GM12864 (cell line): ENCODE data around the gene PPCS.

ENCODE experiments used
- DNase-seq: peaks from one replicate; pipeline ENCODE4 v3.0.0-alpha.2; 2011; ENCODE audit warnings: low read depth
- H3K4me3 ChIP-seq: 2 replicates; pipeline ENCODE4 v1.5.1; 2011; ENCODE audit warnings: mild to moderate bottlenecking, low read depth, low read length, control low read depth
- TF ChIP-seq, protein P1 (sequence below): IDR thresholded peaks from 2 replicates; pipeline ENCODE4 v1.5.1; 2011; ENCODE audit warnings: low read depth, mild to moderate bottlenecking, moderate library complexity, low read length, control low read depth, inconsistent platforms; ENCODE audit errors: missing control alignments

PPCS gene

DNA sequence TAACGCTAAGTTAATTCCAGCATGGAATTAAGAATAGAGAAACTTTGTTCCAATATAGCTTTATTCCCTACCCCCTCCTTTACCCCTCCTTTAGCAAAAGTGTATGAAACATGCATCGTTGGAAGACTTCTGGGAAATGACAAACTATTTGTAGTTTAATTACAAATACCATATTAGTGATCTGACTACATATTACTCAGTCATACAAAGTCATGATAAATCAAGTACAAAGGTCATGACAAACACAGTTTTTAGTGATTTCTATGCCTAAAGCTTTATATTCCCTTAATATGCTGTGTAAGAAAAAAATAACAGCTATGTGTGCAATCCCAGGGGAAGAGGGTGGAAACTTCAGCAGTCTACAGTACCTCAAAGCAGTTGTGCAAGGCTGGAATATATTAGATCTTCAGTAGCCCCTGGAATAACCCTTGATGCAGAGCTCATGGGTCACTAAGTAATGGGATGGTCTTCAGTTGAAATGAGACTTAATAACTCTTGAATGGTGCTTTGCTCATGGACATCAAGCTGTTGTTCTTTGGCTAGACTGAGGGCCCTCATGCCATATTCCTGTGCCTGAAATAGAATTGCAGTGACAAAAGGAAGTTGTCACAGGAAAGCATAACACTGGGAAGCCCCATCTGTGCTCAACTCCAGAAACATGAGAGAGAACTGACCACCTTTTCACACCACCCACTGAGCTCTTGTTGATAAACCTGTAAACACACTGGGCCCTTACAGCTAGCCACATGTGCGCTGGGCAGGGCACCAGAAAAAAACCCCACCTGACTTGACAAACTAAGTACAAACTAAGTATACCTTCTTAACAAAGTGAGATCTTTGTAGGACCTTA is 25.8 kb upstream of the PPCS start:
- H3K4me3 ChIP-seq = no peak overlapping the region
- no peak for DNase-seq
- TF ChIP-seq, protein P1, sequence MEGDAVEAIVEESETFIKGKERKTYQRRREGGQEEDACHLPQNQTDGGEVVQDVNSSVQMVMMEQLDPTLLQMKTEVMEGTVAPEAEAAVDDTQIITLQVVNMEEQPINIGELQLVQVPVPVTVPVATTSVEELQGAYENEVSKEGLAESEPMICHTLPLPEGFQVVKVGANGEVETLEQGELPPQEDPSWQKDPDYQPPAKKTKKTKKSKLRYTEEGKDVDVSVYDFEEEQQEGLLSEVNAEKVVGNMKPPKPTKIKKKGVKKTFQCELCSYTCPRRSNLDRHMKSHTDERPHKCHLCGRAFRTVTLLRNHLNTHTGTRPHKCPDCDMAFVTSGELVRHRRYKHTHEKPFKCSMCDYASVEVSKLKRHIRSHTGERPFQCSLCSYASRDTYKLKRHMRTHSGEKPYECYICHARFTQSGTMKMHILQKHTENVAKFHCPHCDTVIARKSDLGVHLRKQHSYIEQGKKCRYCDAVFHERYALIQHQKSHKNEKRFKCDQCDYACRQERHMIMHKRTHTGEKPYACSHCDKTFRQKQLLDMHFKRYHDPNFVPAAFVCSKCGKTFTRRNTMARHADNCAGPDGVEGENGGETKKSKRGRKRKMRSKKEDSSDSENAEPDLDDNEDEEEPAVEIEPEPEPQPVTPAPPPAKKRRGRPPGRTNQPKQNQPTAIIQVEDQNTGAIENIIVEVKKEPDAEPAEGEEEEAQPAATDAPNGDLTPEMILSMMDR = no peak

DNA sequence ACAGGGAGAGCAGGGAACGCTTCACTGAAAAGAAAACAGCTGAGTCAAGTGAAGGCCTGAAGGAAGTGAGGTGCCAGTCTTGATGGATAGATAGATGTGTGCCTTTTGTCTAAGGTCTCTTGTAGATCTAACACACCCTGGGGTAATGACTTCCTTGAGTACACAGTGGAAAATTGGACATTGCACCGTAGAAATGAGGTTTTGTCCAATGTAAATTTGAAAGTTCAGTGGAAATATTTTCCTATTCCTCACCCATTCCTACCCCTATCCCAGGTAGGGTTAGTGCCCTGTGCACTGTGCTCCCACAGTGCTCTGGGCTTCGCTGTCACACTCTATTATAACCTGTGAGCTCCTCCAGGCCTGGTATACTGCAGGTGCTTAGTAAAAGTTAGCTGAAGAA is 24.8 kb upstream of the PPCS start:
- DNase-seq = no peak
- no peak overlapping the region for H3K4me3 ChIP-seq
- TF ChIP-seq, protein P1 = no peak

DNA sequence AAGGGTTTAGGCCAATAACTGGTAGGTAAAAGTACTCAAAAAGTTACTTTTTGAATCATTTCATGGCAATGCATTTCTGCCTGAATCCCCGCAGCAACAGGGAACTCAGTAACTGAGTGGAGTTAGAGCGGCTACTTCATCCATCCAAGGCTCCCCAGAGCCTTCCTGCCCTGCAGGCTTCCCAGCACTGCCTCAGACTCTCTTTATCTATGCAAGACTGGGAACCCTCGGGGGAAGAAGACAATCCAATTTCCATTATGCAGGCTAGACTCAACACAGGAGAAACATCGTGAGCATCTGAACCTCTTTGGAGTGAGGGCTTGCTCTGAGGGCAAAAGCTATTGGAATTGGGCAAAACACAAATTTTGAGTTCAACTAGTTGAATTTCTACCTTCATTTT is 23.6 kb upstream of the PPCS start:
- DNase-seq = no peak
- no peak overlapping the region for H3K4me3 ChIP-seq
- TF ChIP-seq, protein P1 = no peak

DNA sequence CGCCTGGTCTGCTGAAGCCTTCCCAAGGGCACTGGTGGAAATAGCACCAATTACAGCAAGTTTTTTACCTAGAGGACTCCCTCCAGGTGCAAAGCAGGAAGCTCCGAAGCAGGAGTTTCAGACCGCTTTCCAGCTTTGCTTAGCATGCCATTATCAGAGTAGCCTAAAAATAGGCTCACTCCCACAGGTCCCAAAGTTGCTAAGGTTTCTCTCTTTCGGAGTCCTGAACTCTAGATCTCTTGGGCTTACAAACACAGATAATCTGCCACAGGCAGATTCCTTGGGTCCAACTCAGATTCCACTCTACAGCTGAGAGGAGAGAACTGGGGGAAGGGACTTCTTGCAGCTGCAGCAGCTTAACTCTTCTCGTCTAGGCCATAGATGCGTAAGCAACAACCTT is 23.0 kb upstream of the PPCS start:
- H3K4me3 ChIP-seq = no peak overlapping the region
- TF ChIP-seq, protein P1 = no peak

DNA sequence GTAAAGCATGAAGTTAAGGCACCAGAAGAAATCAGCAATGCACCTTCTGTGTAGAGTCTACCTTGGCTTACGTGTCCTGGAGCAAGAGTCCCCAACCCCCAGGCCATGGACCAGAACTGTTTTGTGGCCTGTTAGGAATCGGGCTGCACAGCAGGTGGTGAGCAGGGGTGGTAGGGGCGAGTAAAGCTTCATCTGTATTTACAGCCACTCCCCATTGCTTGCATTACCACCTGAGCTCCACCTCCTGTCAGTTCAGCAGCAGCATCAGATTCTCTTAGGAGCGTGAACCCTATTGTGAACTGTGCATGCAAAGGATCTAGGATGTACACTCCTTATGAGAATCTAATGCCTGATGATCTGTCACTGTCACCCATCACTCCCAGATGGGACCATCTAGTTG is 22.0 kb upstream of the PPCS start:
- DNase-seq = no peak
- TF ChIP-seq, protein P1 = no peak
- H3K4me3 ChIP-seq = no peak overlapping the region

More for the DNA sequence above, 23.0 kb upstream of the PPCS start:
- no peak for DNase-seq

DNA sequence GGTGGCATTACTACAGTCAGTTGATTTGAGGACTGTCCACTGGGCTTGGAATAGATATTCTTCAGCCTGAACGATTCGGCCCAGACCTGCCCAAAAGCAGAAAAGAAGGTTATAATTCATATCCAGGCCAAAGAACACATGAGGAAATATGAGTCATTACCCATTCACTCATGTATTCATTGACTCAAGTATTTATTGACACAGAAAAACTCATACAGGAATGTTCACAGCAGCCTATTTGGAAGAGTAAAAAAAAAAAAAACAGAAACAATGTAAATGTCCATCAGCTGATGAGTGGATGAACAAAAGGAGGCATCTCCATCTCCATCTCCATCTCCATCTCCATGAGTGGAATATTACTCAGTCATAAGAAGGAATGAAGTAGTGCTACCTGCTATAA is 16.4 kb upstream of the PPCS start:
- H3K4me3 ChIP-seq = no peak overlapping the region
- TF ChIP-seq, protein P1 = no peak
- DNase-seq = no peak

DNA sequence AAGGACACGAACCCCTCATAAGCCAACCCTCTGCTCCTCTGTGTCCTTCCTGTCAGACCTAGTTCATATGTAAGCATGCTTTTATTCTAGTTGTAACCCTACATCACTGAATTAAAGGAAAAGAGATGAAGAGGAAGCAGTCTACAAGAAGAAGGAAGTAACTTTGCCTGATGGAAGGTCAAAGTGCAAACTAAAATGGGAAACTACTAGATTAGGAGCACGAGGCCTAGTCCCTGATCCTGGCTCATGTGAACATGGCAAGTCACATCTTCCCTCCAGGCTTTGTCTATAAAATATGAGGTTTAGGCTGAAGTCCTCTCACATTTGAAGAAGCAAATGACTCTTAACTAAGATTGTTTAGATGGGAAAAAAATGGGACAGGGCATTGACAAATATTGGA is 13.7 kb upstream of the PPCS start:
- no peak overlapping the region for H3K4me3 ChIP-seq
- TF ChIP-seq, protein P1 = no peak
- no peak for DNase-seq
